GM12878 (cell line): ENCODE measurements around the gene ANXA4. TPM values are rescaled to one million over a fixed set of nuclear protein-coding genes. Genes with fewer than 3 reads are reported as not detected.

Source experiments
- ATAC-seq: fragments of 200-7000 bp; cut with Tn5 transposase; 3 replicates; pipeline ENCODE4 v1.9.1; 2020; ENCODE audit warnings: mild to moderate bottlenecking, moderate library complexity
- BruUV-seq: library from RNA; stranded (reverse); fragments of 400-500 nt; replicated peaks from 2 replicates; lab custom pipeline; 2021; lab: Mats Ljungman, UMichigan
- CTCF ChIA-PET: fragments of 300-600 bp; sonication (Branson Sonifier 250); formaldehyde crosslinking; extraction: SDS; loops from one replicate; lab custom pipeline; 2021; ENCODE audit warnings: inconsistent platforms; lab: Yijun Ruan, JAX
- POLR2A ChIA-PET: fragments of 350-600 bp; formaldehyde crosslinking; extraction: SDS; loops from one replicate; lab custom pipeline; 2021; ENCODE audit warnings: inconsistent platforms; lab: Charles Lee
- RAD21 ChIA-PET: fragments of 300-600 bp; sonication (Branson Sonifier 250); formaldehyde crosslinking; loops from one replicate; lab custom pipeline; 2023; ENCODE audit warnings: antibody characterized with exemption; ENCODE audit not compliant: unreplicated experiment; lab: Charles Lee
- SMC1A ChIA-PET: fragments of 300-600 bp; sonication (Branson Sonifier 250); formaldehyde crosslinking; loops from one replicate; lab custom pipeline; 2023; ENCODE audit not compliant: unreplicated experiment, uncharacterized antibody; lab: Charles Lee
- DNase-seq: peaks from one replicate; pipeline ENCODE4 v3.0.0-alpha.2; 2011; ENCODE audit warnings: low read depth, low spot score
- FAIRE-seq: peaks from 3 replicates; lab custom pipeline; 2011; peaks lifted over from hg19 to GRCh38; lab: Jason Lieb, UNC
- H2AFZ ChIP-seq: 2 replicates; pipeline ENCODE4 v1.6.0; 2011; ENCODE audit warnings: low read depth, low read length, control low read depth; ENCODE audit not compliant: control insufficient read depth
- H3K27ac ChIP-seq: 2 replicates; pipeline ENCODE4 v1.5.1; 2011; ENCODE audit warnings: control low read depth; ENCODE audit not compliant: control insufficient read depth, insufficient read depth
- H3K27me3 ChIP-seq, 2 experiments: replicated peaks in 1 of 2; 2 replicates each; pipeline versions ENCODE4 v1.6.0 to v1.6.1; 2011; ENCODE audit warnings: low read length in 1 of 2; ENCODE audit not compliant: control insufficient read depth in 2 of 2, insufficient read depth in 2 of 2
- H3K36me3 ChIP-seq, 2 experiments: 2 replicates each; pipeline ENCODE4 v1.5.1; 2011; ENCODE audit warnings: low read length in 1 of 2; ENCODE audit not compliant: control insufficient read depth in 2 of 2, insufficient read depth in 2 of 2
- H3K4me1 ChIP-seq: 2 replicates; pipeline ENCODE4 v1.6.1; 2011; ENCODE audit warnings: mild to moderate bottlenecking, low read length, moderate library complexity, mixed read lengths; ENCODE audit not compliant: control insufficient read depth, insufficient read depth
- H3K4me2 ChIP-seq: 2 replicates; pipeline ENCODE4 v1.6.0; 2011; ENCODE audit warnings: control low read depth; ENCODE audit not compliant: control insufficient read depth, insufficient read depth
- H3K4me3 ChIP-seq: fragments of 200-600 bp; sonication (generic); 2 replicates; pipeline ENCODE4 v1.5.1; 2016
- H3K79me2 ChIP-seq: 2 replicates; pipeline ENCODE4 v1.6.0; 2011; ENCODE audit warnings: low read length; ENCODE audit not compliant: control insufficient read depth, insufficient read depth
- H3K9ac ChIP-seq: 2 replicates; pipeline ENCODE4 v1.8.0; 2011; ENCODE audit warnings: low read length, control low read depth, mixed read lengths; ENCODE audit not compliant: control insufficient read depth, insufficient read depth
- H3K9me3 ChIP-seq: replicated peaks from 3 replicates; pipeline ENCODE4 v1.5.1; 2011; ENCODE audit warnings: mild to moderate bottlenecking, low read length; ENCODE audit not compliant: control insufficient read depth, insufficient read depth
- H4K20me1 ChIP-seq: 2 replicates; pipeline ENCODE4 v1.6.0; 2011; ENCODE audit not compliant: control insufficient read depth, insufficient read depth
- CEBPB ChIP-seq, 2 experiments: fragments of 150-350 bp in 1 of 2; IDR thresholded peaks; 2 replicates each; pipeline ENCODE4 v1.6.1; 2012 to 2014; ENCODE audit warnings: low read depth in 2 of 2, low read length in 2 of 2, borderline replicate concordance in 1 of 2, inconsistent platforms in 1 of 2
- E2F8 ChIP-seq: fragments of 450-650 bp; IDR thresholded peaks from 2 replicates; pipeline ENCODE4 v1.6.1; 2018; ENCODE audit warnings: mild to moderate bottlenecking, low read depth, moderate library complexity; ENCODE audit not compliant: partially characterized antibody
- E4F1 ChIP-seq: fragments of 450-650 bp; IDR thresholded peaks from 2 replicates; pipeline ENCODE4 v1.6.1; 2018; ENCODE audit warnings: borderline replicate concordance, mild to moderate bottlenecking; ENCODE audit not compliant: partially characterized antibody
- EGR1 ChIP-seq, 2 experiments: IDR thresholded peaks; 1 replicate in 1 of 2; 2 replicates in 1 of 2; pipeline ENCODE4 v1.6.1; 2011 to 2012; ENCODE audit warnings: low read depth in 2 of 2, low read length in 2 of 2, borderline replicate concordance in 1 of 2, mild to moderate bottlenecking in 1 of 2, moderate library complexity in 1 of 2
- GABPA ChIP-seq: IDR thresholded peaks from 2 replicates; pipeline ENCODE4 v1.6.1; 2014; ENCODE audit warnings: antibody characterized with exemption, low read depth, mild to moderate bottlenecking, inconsistent platforms
- KDM1A ChIP-seq: fragments of 200-600 bp; sonication (generic); IDR thresholded peaks from 2 replicates; pipeline ENCODE4 v1.6.1; 2016; ENCODE audit warnings: borderline replicate concordance
- RBBP5 ChIP-seq: fragments of 200-600 bp; sonication (generic); conservative IDR thresholded peaks from 2 replicates; pipeline ENCODE4 v1.6.1; 2016
- SREBF2 ChIP-seq: IDR thresholded peaks from 2 replicates; pipeline ENCODE4 v1.6.1; 2012; ENCODE audit warnings: mild to moderate bottlenecking, low read length
- ZNF592 ChIP-seq: fragments of 450-650 bp; IDR thresholded peaks from 2 replicates; pipeline ENCODE4 v1.6.1; 2017; ENCODE audit warnings: mild to moderate bottlenecking, moderate library complexity
- WGBS: methylation state at CpG from one replicate; pipeline ENCODE4 v1.1.6; 2016; ENCODE audit warnings: low lambda C conversion rate; ENCODE audit not compliant: insufficient replicate concordance, insufficient coverage; ENCODE audit errors: missing lambda C conversion rate; 5-methylcytosine and 5-hydroxymethylcytosine counted together
- in situ Hi-C: fragments of 300-500 bp; cut with MboI; formaldehyde crosslinking; loops from 9 replicates; pipeline ENCODE4 v1.14.3; 2018; ENCODE audit warnings: mixed read lengths
- intact Hi-C: fragments of 100-400 bp; cut with micrococcal nuclease; formaldehyde crosslinking; loops from one replicate; pipeline ENCODE4 v1.14.2; 2022; ENCODE audit not compliant: unreplicated experiment
- polyA plus RNA-seq, 11 experiments: library from polyadenylated mRNA; depleted of rRNA in 4 of 11; unstranded in 6 of 11; stranded (reverse) in 5 of 11; fragments of >200 nt; fragmentation: Nextera tagmentation in 4 of 11; fragmentation: Illumina TruSeq in 1 of 11; extraction: Ambion mirVana in 4 of 11; extraction: Trizol in 1 of 11; gene quantifications; 1 replicate in 1 of 11; 2 replicates in 10 of 11; pipeline versions ENCODE4 v1.2.1 to v1.2.3, GENCODE V29; 2011 to 2016; ENCODE audit warnings: inconsistent platforms in 2 of 11, missing spikeins in 2 of 11, low read depth in 1 of 11
- total RNA-seq, 4 experiments: library from RNA; depleted of rRNA in 3 of 4; stranded (reverse); fragments of >200 nt in 3 of 4; fragmentation: Illumina TruSeq in 1 of 4; extraction: Trizol in 1 of 4; gene quantifications; 2 replicates each; pipeline versions ENCODE4 v1.2.1 to v1.2.3, GENCODE V29; 2013 to 2021

ANXA4 gene
- total and polyA plus RNA-seq, 10 of the 15 experiments (the other 5 are each of a cell fraction or from before 2014, with no cell fraction given) = 16.3 to 97.2 (median 71.0) TPM

GRCh38 chr2:69797836-69798289 lies 55.9 kb downstream of the ANXA4 start:
- no peak for DNase-seq
- RAD21 ChIA-PET = interaction anchor here (1.4 to 5.9 kb wide), 3 partner anchors 8 to 56 kb away, joined by 3 to 88 read pairs (median 17); partner anchors contain the start of gene ANXA4
- TF ChIP-seq GABPA (no peak), KDM1A (no peak), RBBP5 (no peak), SREBF2 (no peak), CEBPB (IDR thresholded peaks at IDR 0.05; ENCODE audit: borderline replicate concordance in 1 of 2, low read depth in 2 of 2, low read length in 2 of 2) (no peak), EGR1 (IDR thresholded peaks at IDR 0.05; ENCODE audit: borderline replicate concordance in 1 of 2, low read depth in 2 of 2, low read length in 2 of 2) (no peak), E4F1 (no peak), ZNF592 (no peak), E2F8 (no peak)

More at GRCh38 chr2:69797836-69798289, 55.9 kb downstream of the ANXA4 start:
- peaks cover 18% of the 10 kb centered on the region for H3K79me2 ChIP-seq
- intact Hi-C loops (loop anchor here (5.0 kb wide), 1 partner anchor 56 kb away; the partner anchor contains the start of gene ANXA4), in situ Hi-C loops (no loop called here)
- ATAC-seq = no peak
- FAIRE-seq = no peak
- no peaks in the 10 kb centered on the region for H3K36me3 ChIP-seq
- WGBS = 60% methylated on average over 3 of the region's 3 CpGs
- peak overlapping the region; percentile 78 for H3K4me2 ChIP-seq
- no peaks in the 10 kb centered on the region for H3K9me3 ChIP-seq
- BruUV-seq = no TSS peak
- H3K9ac ChIP-seq = peak overlapping the region; percentile 59
- H3K4me1 ChIP-seq = peaks cover 60% of the 10 kb centered on the region
- no peaks in the 10 kb centered on the region for H4K20me1 ChIP-seq
- POLR2A ChIA-PET = interaction anchor here (1.7 to 4.7 kb wide), 6 partner anchors 8 to 42 kb away, joined by 4 to 40 read pairs (median 14); no protein-coding TSS in a partner anchor
- H2AFZ ChIP-seq = no peak overlapping the region
- SMC1A ChIA-PET = interaction anchor here (1.7 to 7.1 kb wide), 5 partner anchors 8 to 72 kb away, joined by 4 to 117 read pairs (median 29); no protein-coding TSS in a partner anchor
- peak overlapping the region; percentile 69 for H3K4me3 ChIP-seq
- H3K27me3 ChIP-seq = no peaks in the 10 kb centered on the region
- H3K27ac ChIP-seq = peak overlapping the region; percentile 77
- CTCF ChIA-PET = interaction anchor here (0.6 to 1.5 kb wide), 2 partner anchors 22 to 73 kb away, joined by 5 to 6 read pairs; no protein-coding TSS in a partner anchor
